ENCODE measurements around the gene RAD51B.

- TF ChIP-seq EP300 (IDR thresholded peaks at IDR 0.05), result no peak
- no peak for TF ChIP-seq POLR2A (IDR thresholded peaks at IDR 0.05)
- no peak for TF ChIP-seq CTCF (IDR thresholded peaks at IDR 0.05)
These were observed 685.3 kb downstream of the RAD51B start for GRCh38 chr14:68504861-68505260.

All from ovary (tissue), 3 donors.